NCI-H345 treated with DMSO at 0.1 percent for 48 hours (cell line): ENCODE results near the gene UGT1A1.

Source experiments
- DNase-seq: peaks from one replicate; lab custom pipeline; 2025; ENCODE audit not compliant: unreplicated experiment; lab: John Stamatoyannopoulos, UW

Gene UGT1A1

GRCh38 chr2:233794128-233794658 is 34.1 kb downstream of the UGT1A1 start:
- DNase-seq = no peak

- no peak for DNase-seq
Measured at GRCh38 chr2:233795735-233796171, 35.7 kb downstream of the UGT1A1 start.

GRCh38 chr2:233796254-233796653 is 36.2 kb downstream of the UGT1A1 start:
- no peak for DNase-seq

- DNase-seq = no peak
Measured at GRCh38 chr2:233798335-233799086, 38.4 kb downstream of the UGT1A1 start.

GRCh38 chr2:233799087-233799665 is 39.1 kb downstream of the UGT1A1 start:
- DNase-seq = no peak

- DNase-seq = no peak
Measured at GRCh38 chr2:233799716-233800115, 39.6 kb downstream of the UGT1A1 start.

GRCh38 chr2:233800208-233800607 is 40.1 kb downstream of the UGT1A1 start:
- no peak for DNase-seq

- no peak for DNase-seq
Measured at GRCh38 chr2:233801357-233802131, 41.5 kb downstream of the UGT1A1 start.

GRCh38 chr2:233802132-233802815 is 42.2 kb downstream of the UGT1A1 start:
- no peak for DNase-seq

- DNase-seq = no peak
Measured at GRCh38 chr2:233803292-233803911, 43.3 kb downstream of the UGT1A1 start.

- no peak for DNase-seq
Measured at GRCh38 chr2:233803994-233804393, 43.9 kb downstream of the UGT1A1 start.

GRCh38 chr2:233807215-233807865 is 47.3 kb downstream of the UGT1A1 start:
- DNase-seq = no peak

- DNase-seq = no peak
Measured at GRCh38 chr2:233807966-233808935, 48.2 kb downstream of the UGT1A1 start.

GRCh38 chr2:233810385-233810784 is 50.3 kb downstream of the UGT1A1 start:
- no peak for DNase-seq

- DNase-seq = no peak
Measured at GRCh38 chr2:233811087-233811486, 51.0 kb downstream of the UGT1A1 start.

GRCh38 chr2:233811732-233812131 is 51.7 kb downstream of the UGT1A1 start:
- DNase-seq = no peak

GRCh38 chr2:233813236-233814055 is 53.4 kb downstream of the UGT1A1 start:
- DNase-seq = no peak
